ENCODE results near the gene CCDC70. TPM values are rescaled to one million over a fixed set of nuclear protein-coding genes. Genes with fewer than 3 reads are reported as not detected.

CCDC70 gene
- total RNA-seq, 1 experiment from 2014 or later, result not detected

GRCh38 chr13:51825165-51825592 lies 36.6 kb upstream of the CCDC70 start:
- peak overlapping the region; percentile 79 for H3K4me2 ChIP-seq (ENCODE audit: low read depth, low read length, poor library complexity, severe bottlenecking)
- H3K4me1 ChIP-seq (ENCODE audit: low read length), result peaks cover 100% of the 10 kb centered on the region
- no peaks in the 10 kb centered on the region for H3K9me2 ChIP-seq (replicated peaks; ENCODE audit: insufficient read depth, low read length)
- no peaks in the 10 kb centered on the region for H3K79me2 ChIP-seq (ENCODE audit: low read length)
- H3K36me3 ChIP-seq (ENCODE audit: insufficient read depth, low read length), result no peaks in the 10 kb centered on the region
- H3K9ac ChIP-seq (ENCODE audit: low read length), result peak overlapping the region; percentile 75
- peak overlapping the region; percentile 24 for H3K4me3 ChIP-seq (ENCODE audit: low read length)
- H2AFZ ChIP-seq (ENCODE audit: low read length), result no peak overlapping the region
- no peak for DNase-seq
- H3K27me3 ChIP-seq (ENCODE audit: low read length), result no peaks in the 10 kb centered on the region
- H3K9me3 ChIP-seq (ENCODE audit: low read length), result no peaks in the 10 kb centered on the region
- H3K27ac ChIP-seq (ENCODE audit: low read length), result peak overlapping the region; percentile 99
- H4K20me1 ChIP-seq (ENCODE audit: insufficient read depth, low read depth, low read length), result no peaks in the 10 kb centered on the region

GRCh38 chr13:51825681-51826254 lies 36.0 kb upstream of the CCDC70 start:
- Histone ChIP-seq H2AFZ (ENCODE audit: low read length) (no peak overlapping the region), H3K79me2 (ENCODE audit: low read length) (no peaks in the 10 kb centered on the region), H3K9me3 (ENCODE audit: low read length) (no peaks in the 10 kb centered on the region), H3K36me3 (ENCODE audit: insufficient read depth, low read length) (no peaks in the 10 kb centered on the region), H3K4me3 (ENCODE audit: low read length) (peak overlapping the region; percentile 50; the same call in 1 of the 2 replicates), H3K9ac (ENCODE audit: low read length) (peak overlapping the region; percentile 75), H3K4me1 (ENCODE audit: low read length) (peaks cover 100% of the 10 kb centered on the region), H4K20me1 (ENCODE audit: insufficient read depth, low read depth, low read length) (no peaks in the 10 kb centered on the region), H3K9me2 (replicated peaks; ENCODE audit: insufficient read depth, low read length) (no peaks in the 10 kb centered on the region), H3K4me2 (ENCODE audit: low read depth, low read length, poor library complexity, severe bottlenecking) (peak overlapping the region; percentile 79), H3K27ac (ENCODE audit: low read length) (peak overlapping the region; percentile 99), H3K27me3 (ENCODE audit: low read length) (no peaks in the 10 kb centered on the region)
- DNase-seq, result no peak

- no peaks in the 10 kb centered on the region for H4K20me1 ChIP-seq (ENCODE audit: insufficient read depth, low read depth, low read length)
- DNase-seq, result peak; percentile 66
- no peaks in the 10 kb centered on the region for H3K79me2 ChIP-seq (ENCODE audit: low read length)
- peak overlapping the region; percentile 75 for H3K9ac ChIP-seq (ENCODE audit: low read length)
- H3K9me3 ChIP-seq (ENCODE audit: low read length), result no peaks in the 10 kb centered on the region
- peak overlapping the region; percentile 99 for H3K27ac ChIP-seq (ENCODE audit: low read length)
- H3K4me1 ChIP-seq (ENCODE audit: low read length), result peaks cover 100% of the 10 kb centered on the region
- H3K4me3 ChIP-seq (ENCODE audit: low read length), result peak overlapping the region; percentile 50
- no peaks in the 10 kb centered on the region for H3K36me3 ChIP-seq (ENCODE audit: insufficient read depth, low read length)
- H3K9me2 ChIP-seq (replicated peaks; ENCODE audit: insufficient read depth, low read length), result no peaks in the 10 kb centered on the region
- peak overlapping the region; percentile 79 for H3K4me2 ChIP-seq (ENCODE audit: low read depth, low read length, poor library complexity, severe bottlenecking)
- no peak overlapping the region for H2AFZ ChIP-seq (ENCODE audit: low read length)
- no peaks in the 10 kb centered on the region for H3K27me3 ChIP-seq (ENCODE audit: low read length)
These were observed 35.2 kb upstream of the CCDC70 start for GRCh38 chr13:51826606-51827005.

- Histone ChIP-seq H3K79me2 (ENCODE audit: low read length) (no peaks in the 10 kb centered on the region), H3K4me3 (ENCODE audit: low read length) (peak overlapping the region; percentile 50), H4K20me1 (ENCODE audit: insufficient read depth, low read depth, low read length) (no peaks in the 10 kb centered on the region), H3K9ac (ENCODE audit: low read length) (peak overlapping the region; percentile 75), H3K4me1 (ENCODE audit: low read length) (peaks cover 100% of the 10 kb centered on the region), H3K9me3 (ENCODE audit: low read length) (no peaks in the 10 kb centered on the region), H3K27ac (ENCODE audit: low read length) (peak overlapping the region; percentile 99), H3K4me2 (ENCODE audit: low read depth, low read length, poor library complexity, severe bottlenecking) (peak overlapping the region; percentile 79), H3K27me3 (ENCODE audit: low read length) (no peaks in the 10 kb centered on the region), H3K9me2 (replicated peaks; ENCODE audit: insufficient read depth, low read length) (no peaks in the 10 kb centered on the region), H3K36me3 (ENCODE audit: insufficient read depth, low read length) (no peaks in the 10 kb centered on the region), H2AFZ (ENCODE audit: low read length) (no peak overlapping the region)
- peak; percentile 93 for DNase-seq
These were observed 34.5 kb upstream of the CCDC70 start for GRCh38 chr13:51827254-51827653.

- H3K9ac ChIP-seq (ENCODE audit: low read length), result peak overlapping the region; percentile 75
- no peaks in the 10 kb centered on the region for H3K9me3 ChIP-seq (ENCODE audit: low read length)
- no peaks in the 10 kb centered on the region for H3K27me3 ChIP-seq (ENCODE audit: low read length)
- H3K4me3 ChIP-seq (ENCODE audit: low read length), result peak overlapping the region; percentile 51
- H2AFZ ChIP-seq (ENCODE audit: low read length), result no peak overlapping the region
- H3K4me2 ChIP-seq (ENCODE audit: low read depth, low read length, poor library complexity, severe bottlenecking), result peak overlapping the region; percentile 79
- no peaks in the 10 kb centered on the region for H3K36me3 ChIP-seq (ENCODE audit: insufficient read depth, low read length)
- no peaks in the 10 kb centered on the region for H4K20me1 ChIP-seq (ENCODE audit: insufficient read depth, low read depth, low read length)
- H3K79me2 ChIP-seq (ENCODE audit: low read length), result no peaks in the 10 kb centered on the region
- no peaks in the 10 kb centered on the region for H3K9me2 ChIP-seq (replicated peaks; ENCODE audit: insufficient read depth, low read length)
- DNase-seq, result peak; percentile 86
- H3K27ac ChIP-seq (ENCODE audit: low read length), result peak overlapping the region; percentile 99
- H3K4me1 ChIP-seq (ENCODE audit: low read length), result peaks cover 97% of the 10 kb centered on the region
These were observed 32.8 kb upstream of the CCDC70 start for GRCh38 chr13:51828730-51829567.

- Histone ChIP-seq H3K27me3 (ENCODE audit: low read length) (no peaks in the 10 kb centered on the region), H3K27ac (ENCODE audit: low read length) (peak overlapping the region; percentile 99), H3K36me3 (ENCODE audit: insufficient read depth, low read length) (no peaks in the 10 kb centered on the region), H3K9ac (ENCODE audit: low read length) (peak overlapping the region; percentile 75), H3K4me2 (ENCODE audit: low read depth, low read length, poor library complexity, severe bottlenecking) (peak overlapping the region; percentile 79), H3K9me2 (replicated peaks; ENCODE audit: insufficient read depth, low read length) (no peaks in the 10 kb centered on the region), H2AFZ (ENCODE audit: low read length) (no peak overlapping the region), H3K79me2 (ENCODE audit: low read length) (no peaks in the 10 kb centered on the region), H3K4me1 (ENCODE audit: low read length) (peaks cover 97% of the 10 kb centered on the region), H3K4me3 (ENCODE audit: low read length) (peak overlapping the region; percentile 51), H4K20me1 (ENCODE audit: insufficient read depth, low read depth, low read length) (no peaks in the 10 kb centered on the region), H3K9me3 (ENCODE audit: low read length) (no peaks in the 10 kb centered on the region)
- peak; percentile 75 for DNase-seq
These were observed 32.2 kb upstream of the CCDC70 start for GRCh38 chr13:51829568-51829899.

- Histone ChIP-seq H3K4me3 (ENCODE audit: low read length) (0 out of 2 replicates have a peak overlapping the region, but pooled peaks have one; percentile 9), H3K36me3 (ENCODE audit: insufficient read depth, low read length) (no peaks in the 10 kb centered on the region), H3K9me3 (ENCODE audit: low read length) (no peaks in the 10 kb centered on the region), H2AFZ (ENCODE audit: low read length) (no peak overlapping the region; the same call in 1 of the 2 replicates), H3K27ac (ENCODE audit: low read length) (peak overlapping the region; percentile 99), H3K79me2 (ENCODE audit: low read length) (no peaks in the 10 kb centered on the region), H3K4me2 (ENCODE audit: low read depth, low read length, poor library complexity, severe bottlenecking) (peak overlapping the region; percentile 79), H4K20me1 (ENCODE audit: insufficient read depth, low read depth, low read length) (no peaks in the 10 kb centered on the region), H3K27me3 (ENCODE audit: low read length) (no peaks in the 10 kb centered on the region), H3K4me1 (ENCODE audit: low read length) (peaks cover 91% of the 10 kb centered on the region), H3K9ac (ENCODE audit: low read length) (peak overlapping the region; percentile 75), H3K9me2 (replicated peaks; ENCODE audit: insufficient read depth, low read length) (no peaks in the 10 kb centered on the region)
- DNase-seq, result no peak
These were observed 30.2 kb upstream of the CCDC70 start for GRCh38 chr13:51831519-51831918.

- Histone ChIP-seq H3K4me3 (ENCODE audit: low read length) (peak overlapping the region; percentile 70), H3K36me3 (ENCODE audit: insufficient read depth, low read length) (no peaks in the 10 kb centered on the region), H3K79me2 (ENCODE audit: low read length) (no peaks in the 10 kb centered on the region), H3K4me1 (ENCODE audit: low read length) (peaks cover 83% of the 10 kb centered on the region), H4K20me1 (ENCODE audit: insufficient read depth, low read depth, low read length) (no peaks in the 10 kb centered on the region), H3K27me3 (ENCODE audit: low read length) (no peaks in the 10 kb centered on the region), H3K9me3 (ENCODE audit: low read length) (no peaks in the 10 kb centered on the region), H3K4me2 (ENCODE audit: low read depth, low read length, poor library complexity, severe bottlenecking) (peak overlapping the region; percentile 81), H3K9me2 (replicated peaks; ENCODE audit: insufficient read depth, low read length) (no peaks in the 10 kb centered on the region), H3K9ac (ENCODE audit: low read length) (peak overlapping the region; percentile 75), H3K27ac (ENCODE audit: low read length) (peak overlapping the region; percentile 99), H2AFZ (ENCODE audit: low read length) (no peak overlapping the region)
- DNase-seq, result peak; percentile 98
These were observed 29.2 kb upstream of the CCDC70 start for GRCh38 chr13:51832471-51833152.
